Spleen (tissue), 11 donors: ENCODE results near the gene ERC1. TPM values are rescaled to one million over a fixed set of nuclear protein-coding genes. Genes with fewer than 3 reads are reported as not detected.

Experiments
- DNase-seq: peaks from one replicate; pipeline ENCODE4 v3.0.0-alpha.2; 2020
- H3K27ac ChIP-seq, 8 donors: fragments of 200-600 bp; sonication (generic) in 7 of 8; 1 replicate in 4 of 8; 2 replicates in 4 of 8; pipeline versions ENCODE4 v1.5.0 to v1.8.0; 2016 to 2021; ENCODE audit warnings: inconsistent platforms in 4 of 8, mild to moderate bottlenecking in 4 of 8, moderate library complexity in 1 of 8
- H3K27me3 ChIP-seq, 7 donors: fragments of 200-600 bp; sonication (generic) in 6 of 7; replicated peaks in 1 of 7; 1 replicate in 4 of 7; 2 replicates in 3 of 7; pipeline versions ENCODE4 v1.5.0 to v1.8.0; 2016 to 2021; ENCODE audit warnings: inconsistent platforms in 3 of 7, mild to moderate bottlenecking in 1 of 7
- H3K36me3 ChIP-seq, 6 donors: fragments of 200-600 bp; sonication (generic) in 5 of 6; 1 replicate in 4 of 6; 2 replicates in 2 of 6; pipeline versions ENCODE4 v1.5.0 to v1.8.0; 2016 to 2021; ENCODE audit warnings: inconsistent platforms in 2 of 6
- H3K4me1 ChIP-seq, 6 donors: fragments of 200-600 bp; sonication (generic) in 5 of 6; 1 replicate in 3 of 6; 2 replicates in 3 of 6; pipeline versions ENCODE4 v1.5.0 to v1.8.0; 2016 to 2021; ENCODE audit warnings: inconsistent platforms in 3 of 6
- H3K4me3 ChIP-seq, 8 donors: fragments of 200-600 bp; sonication (generic) in 7 of 8; 1 replicate in 4 of 8; 2 replicates in 4 of 8; pipeline versions ENCODE4 v1.5.0 to v1.8.0; 2016 to 2021; ENCODE audit warnings: inconsistent platforms in 4 of 8, mild to moderate bottlenecking in 4 of 8, moderate library complexity in 2 of 8
- H3K9me3 ChIP-seq, 8 donors: fragments of 200-600 bp; sonication (generic) in 7 of 8; 1 replicate in 4 of 8; 2 replicates in 4 of 8; pipeline versions ENCODE4 v1.5.0 to v1.8.0; 2016 to 2021; ENCODE audit warnings: inconsistent platforms in 4 of 8
- POLR2A ChIP-seq, 3 donors: fragments of 450-650 bp; IDR thresholded peaks; one replicate each; pipeline ENCODE4 v1.5.1; 2017; ENCODE audit warnings: antibody characterized with exemption in 3 of 3, mild to moderate bottlenecking in 1 of 3
- POLR2AphosphoS5 ChIP-seq, 3 donors: sonication (generic); formaldehyde crosslinking; IDR thresholded peaks; one replicate each; pipeline ENCODE4 v1.5.1; 2017; ENCODE audit warnings: antibody characterized with exemption in 3 of 3
- WGBS, 5 donors: extraction: QIAGEN DNeasy Blood & Tissue Kit in 3 of 5; methylation state at CpG; one replicate each; pipeline versions ENCODE4 v1.1.5 to v1.1.7; 2013 to 2018; 5-methylcytosine and 5-hydroxymethylcytosine counted together
- intact Hi-C: fragments of 100-400 bp; cut with DNase I; formaldehyde crosslinking; loops from one replicate; pipeline ENCODE4 v1.15.0; 2023; ENCODE audit warnings: low total_unique reads
- polyA plus RNA-seq, 3 donors: library from polyadenylated mRNA; stranded (reverse); fragments of 200-250 nt; gene quantifications; one replicate each; pipeline ENCODE4 v1.2.1, GENCODE V29; 2013
- total RNA-seq, 7 donors: library from RNA; depleted of rRNA in 3 of 7; stranded (reverse); fragments of >200 nt in 3 of 7; fragmentation: NEBNext Ultra II Directional in 4 of 7; extraction: Animal tissue kit (Norgen Biotek cat#: 25700) in 4 of 7; gene quantifications; one replicate each; pipeline versions ENCODE4 v1.1.0 to v1.2.1, GENCODE V29; 2016 to 2021
- TF ChIP-seq, protein P1 (sequence below), 11 experiments: fragments of 200-600 bp in 7 of 11; fragments of 450-650 bp in 4 of 11; sonication (generic) in 4 of 11; IDR thresholded peaks in 8 of 11; conservative IDR thresholded peaks in 3 of 11; 1 replicate in 7 of 11; 2 replicates in 4 of 11; pipeline versions ENCODE4 v1.4.0 to v1.8.0; 2016 to 2021; ENCODE audit warnings: antibody characterized with exemption in 11 of 11, inconsistent platforms in 4 of 11, mild to moderate bottlenecking in 1 of 11
- donor health status: healthy with polysubstance abuse.
- donor health status: DM: no; HTN: no; CAD: no; lungs with moderate emphysema.
- donor health status: DM: no; HTN: no; CAD: no.
- donor health status: Bipolar disorder and iron deficiency.
- donor health status: healthy.
- donor health status: DM: no; HTN: no; CAD: no.
- donor health status: DM: yes; HTN: yes; CAD: no.

Gene ERC1
- total and polyA plus RNA-seq, 10 donors: 1.2 to 73.4 (median 42.6) TPM

DNA sequence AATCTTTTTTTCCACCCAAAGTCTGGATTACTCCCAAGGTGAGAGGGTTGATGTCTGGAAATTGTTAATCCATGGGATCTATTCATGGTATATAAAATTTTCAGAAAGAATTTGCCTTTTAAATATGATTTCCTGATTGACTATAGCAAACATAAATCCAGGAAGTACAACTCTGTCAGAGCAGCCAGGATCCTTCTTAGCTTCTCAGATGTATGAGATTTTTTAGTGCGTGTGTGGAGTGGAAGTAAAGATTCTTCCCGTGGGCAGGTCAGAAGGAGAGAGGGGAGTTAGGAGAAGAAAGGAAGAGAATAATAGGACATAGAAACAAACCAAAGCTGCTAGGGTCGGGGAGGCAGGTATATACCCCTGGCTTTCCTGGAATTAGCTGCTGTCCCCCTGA is 444.0 kb downstream of the ERC1 start:
- TF ChIP-seq POLR2A (IDR thresholded peaks at IDR 0.05): no peak
- H3K9me3 ChIP-seq: no peaks in the 10 kb centered on the region
- H3K4me1 ChIP-seq: no peaks in the 10 kb centered on the region
- no peak overlapping the region for H3K27ac ChIP-seq
- peaks cover 0 to 4% (median 0%) of the 10 kb centered on the region in 6 donors for H3K36me3 ChIP-seq
- H3K27me3 ChIP-seq: no peaks in the 10 kb centered on the region
- no peak overlapping the region for H3K4me3 ChIP-seq
- WGBS, 5 donors: 71 to 89% (median 79%) methylated on average over 3 of the region's 3 CpGs
- DNase-seq: no peak
- intact Hi-C loops: no loop called here

DNA sequence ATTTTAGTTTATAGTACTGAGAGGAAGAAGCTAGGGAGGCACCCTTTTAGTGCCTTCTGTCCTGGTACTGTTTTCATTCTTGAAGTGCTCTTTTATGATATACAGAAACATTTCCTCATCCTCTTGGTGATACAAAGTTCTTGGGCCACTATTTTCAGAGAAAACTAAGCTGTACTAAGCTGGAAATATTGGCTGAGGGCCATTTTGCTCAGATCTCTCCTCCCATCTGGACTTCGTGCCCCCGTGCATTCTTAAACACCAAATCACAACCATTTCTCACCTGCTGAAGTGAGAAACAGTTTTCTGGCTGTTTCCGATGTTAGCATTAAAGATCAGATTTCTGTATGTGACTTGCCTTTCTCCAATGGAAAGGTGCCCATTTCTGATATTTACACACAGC is 444.4 kb downstream of the ERC1 start:
- no peak for DNase-seq
- Histone ChIP-seq H3K27me3 (no peaks in the 10 kb centered on the region), H3K36me3 (peaks cover 0 to 4% (median 0%) of the 10 kb centered on the region in 6 donors), H3K4me1 (no peaks in the 10 kb centered on the region), H3K27ac (no peak overlapping the region), H3K9me3 (no peaks in the 10 kb centered on the region), H3K4me3 (no peak overlapping the region)
- WGBS, 5 donors: 80 to 88% (median 84%) methylated on average over 3 of the region's 3 CpGs
- TF ChIP-seq POLR2A (IDR thresholded peaks at IDR 0.05): no peak
- TF ChIP-seq, protein P1, sequence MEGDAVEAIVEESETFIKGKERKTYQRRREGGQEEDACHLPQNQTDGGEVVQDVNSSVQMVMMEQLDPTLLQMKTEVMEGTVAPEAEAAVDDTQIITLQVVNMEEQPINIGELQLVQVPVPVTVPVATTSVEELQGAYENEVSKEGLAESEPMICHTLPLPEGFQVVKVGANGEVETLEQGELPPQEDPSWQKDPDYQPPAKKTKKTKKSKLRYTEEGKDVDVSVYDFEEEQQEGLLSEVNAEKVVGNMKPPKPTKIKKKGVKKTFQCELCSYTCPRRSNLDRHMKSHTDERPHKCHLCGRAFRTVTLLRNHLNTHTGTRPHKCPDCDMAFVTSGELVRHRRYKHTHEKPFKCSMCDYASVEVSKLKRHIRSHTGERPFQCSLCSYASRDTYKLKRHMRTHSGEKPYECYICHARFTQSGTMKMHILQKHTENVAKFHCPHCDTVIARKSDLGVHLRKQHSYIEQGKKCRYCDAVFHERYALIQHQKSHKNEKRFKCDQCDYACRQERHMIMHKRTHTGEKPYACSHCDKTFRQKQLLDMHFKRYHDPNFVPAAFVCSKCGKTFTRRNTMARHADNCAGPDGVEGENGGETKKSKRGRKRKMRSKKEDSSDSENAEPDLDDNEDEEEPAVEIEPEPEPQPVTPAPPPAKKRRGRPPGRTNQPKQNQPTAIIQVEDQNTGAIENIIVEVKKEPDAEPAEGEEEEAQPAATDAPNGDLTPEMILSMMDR (IDR thresholded peaks at IDR 0.05 in 8 of 11, conservative IDR thresholded peaks at IDR 0.05 in 3 of 11): no peak
- no peak for TF ChIP-seq POLR2AphosphoS5 (IDR thresholded peaks at IDR 0.05)
- intact Hi-C loops: no loop called here

DNA sequence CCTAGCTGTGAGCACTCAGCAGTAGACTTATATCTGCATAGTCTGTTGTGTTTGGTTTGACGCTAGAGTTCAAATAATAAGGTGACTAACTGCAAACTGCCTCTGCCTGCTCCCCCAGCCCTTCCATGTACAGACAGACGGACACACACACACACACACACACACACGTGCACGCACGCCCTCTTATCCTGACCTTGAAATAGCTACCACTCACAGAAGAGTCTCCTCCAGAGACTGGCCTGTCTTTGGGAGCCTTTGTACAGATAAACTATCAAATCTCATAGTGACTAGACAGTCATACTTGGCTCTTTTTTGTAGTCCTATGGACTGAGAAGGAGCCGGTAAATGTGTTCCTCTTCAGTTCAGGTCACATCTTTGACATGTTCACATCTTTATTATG is 445.0 kb downstream of the ERC1 start:
- no peaks in the 10 kb centered on the region for H3K27me3 ChIP-seq
- H3K4me1 ChIP-seq: no peaks in the 10 kb centered on the region
- intact Hi-C loops: no loop called here
- no peak for DNase-seq
- H3K4me3 ChIP-seq: no peak overlapping the region
- 87 to 94% (median 92%) methylated on average over 6 of the region's 6 CpGs for WGBS, 5 donors
- TF ChIP-seq POLR2A (IDR thresholded peaks at IDR 0.05) (no peak), POLR2AphosphoS5 (IDR thresholded peaks at IDR 0.05) (no peak)
- TF ChIP-seq, protein P1 (IDR thresholded peaks at IDR 0.05 in 8 of 11, conservative IDR thresholded peaks at IDR 0.05 in 3 of 11): no peak
- no peak overlapping the region for H3K27ac ChIP-seq
- H3K9me3 ChIP-seq: no peaks in the 10 kb centered on the region
- peaks cover 0 to 4% (median 0%) of the 10 kb centered on the region in 6 donors for H3K36me3 ChIP-seq

DNA sequence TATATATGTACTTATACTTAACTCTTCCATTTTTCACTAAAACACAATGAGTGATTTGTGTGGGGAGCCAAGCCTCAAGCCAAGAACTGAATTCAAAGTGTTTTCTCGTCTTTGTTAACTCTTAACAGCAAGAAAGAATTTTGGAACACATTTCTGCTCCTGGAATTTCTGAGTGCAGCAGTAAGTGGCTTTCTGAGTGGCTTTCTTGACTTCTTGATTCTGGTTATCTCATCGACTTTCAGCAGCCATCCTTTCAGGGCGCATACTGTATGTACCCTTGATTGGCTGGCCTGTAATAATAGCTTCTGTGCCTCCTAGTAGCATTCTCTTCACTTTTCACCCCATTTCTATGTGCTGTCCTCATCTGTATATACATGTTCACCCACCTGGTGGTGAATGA is 446.0 kb downstream of the ERC1 start:
- WGBS, 5 donors: 91 to 96% (median 96%) methylated on average over 3 of the region's 3 CpGs
- intact Hi-C loops: no loop called here
- Histone ChIP-seq H3K4me1 (no peaks in the 10 kb centered on the region), H3K27me3 (no peaks in the 10 kb centered on the region), H3K27ac (no peak overlapping the region), H3K9me3 (no peaks in the 10 kb centered on the region), H3K36me3 (peaks cover 0 to 4% (median 0%) of the 10 kb centered on the region in 6 donors), H3K4me3 (no peak overlapping the region)
- TF ChIP-seq, protein P1 (IDR thresholded peaks at IDR 0.05 in 8 of 11, conservative IDR thresholded peaks at IDR 0.05 in 3 of 11): no peak
- TF ChIP-seq POLR2AphosphoS5 (IDR thresholded peaks at IDR 0.05) (no peak), POLR2A (IDR thresholded peaks at IDR 0.05) (no peak)
- no peak for DNase-seq

DNA sequence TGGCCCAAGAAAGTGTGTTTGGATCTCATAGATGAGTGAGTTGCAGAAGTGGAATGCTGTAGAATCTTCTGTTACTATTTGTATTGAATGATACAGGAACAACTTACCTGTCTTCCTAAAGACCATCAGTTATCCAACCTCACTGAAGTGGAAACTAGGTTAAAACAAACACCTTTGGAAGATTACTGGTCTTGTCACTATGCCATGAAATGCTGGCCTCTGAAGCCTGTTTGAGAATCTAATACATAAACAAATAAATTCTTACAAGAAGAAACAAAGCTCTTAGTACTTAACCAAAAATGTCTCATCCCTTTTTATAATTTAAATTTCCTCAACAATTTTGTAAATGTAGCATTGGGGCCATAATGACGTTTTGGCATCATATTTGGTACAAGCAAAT is 448.2 kb downstream of the ERC1 start:
- H3K4me3 ChIP-seq: no peak overlapping the region
- no peaks in the 10 kb centered on the region for H3K4me1 ChIP-seq
- intact Hi-C loops: no loop called here
- no peak for DNase-seq
- no peak overlapping the region for H3K27ac ChIP-seq
- WGBS, 5 donors: 87 to 96% (median 91%) methylated on average over 1 of the region's 1 CpG
- peaks cover 0 to 13% (median 0%) of the 10 kb centered on the region in 6 donors for H3K36me3 ChIP-seq
- no peaks in the 10 kb centered on the region for H3K9me3 ChIP-seq
- H3K27me3 ChIP-seq: no peaks in the 10 kb centered on the region
- no peak for TF ChIP-seq POLR2AphosphoS5 (IDR thresholded peaks at IDR 0.05)
- TF ChIP-seq POLR2A (IDR thresholded peaks at IDR 0.05): no peak
- TF ChIP-seq, protein P1 (IDR thresholded peaks at IDR 0.05 in 8 of 11, conservative IDR thresholded peaks at IDR 0.05 in 3 of 11): no peak
